SIG-M5 treated with dmso at 0.1 percent for 504 hours (cell line): ENCODE measurements around the gene HEXIM1.

Experiments
- DNase-seq: peaks from one replicate; lab custom pipeline; 2025; ENCODE audit not compliant: unreplicated experiment; lab: John Stamatoyannopoulos, UW

The HEXIM1 gene

DNA sequence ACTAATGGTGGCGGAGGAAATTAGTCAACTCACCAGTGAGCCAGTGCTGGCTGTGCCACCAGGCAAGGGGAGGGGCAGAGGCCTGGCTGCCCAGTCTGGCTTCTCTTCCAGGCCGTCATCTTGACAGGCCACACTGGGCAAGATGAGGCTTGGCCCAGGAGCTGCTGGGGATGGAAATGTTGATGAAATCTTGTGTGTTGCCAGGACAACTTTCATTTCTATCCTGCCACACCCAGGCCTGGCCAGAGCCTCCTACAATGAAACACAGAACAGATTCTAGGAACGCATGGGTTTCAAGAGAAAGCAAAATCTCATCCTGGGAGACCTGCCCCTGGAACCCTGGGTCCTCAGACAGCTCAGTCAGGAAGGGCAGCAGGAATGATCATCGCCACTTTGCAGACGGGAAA lies 22.7 kb downstream of the HEXIM1 start:
- DNase-seq = peak; percentile 62

DNA sequence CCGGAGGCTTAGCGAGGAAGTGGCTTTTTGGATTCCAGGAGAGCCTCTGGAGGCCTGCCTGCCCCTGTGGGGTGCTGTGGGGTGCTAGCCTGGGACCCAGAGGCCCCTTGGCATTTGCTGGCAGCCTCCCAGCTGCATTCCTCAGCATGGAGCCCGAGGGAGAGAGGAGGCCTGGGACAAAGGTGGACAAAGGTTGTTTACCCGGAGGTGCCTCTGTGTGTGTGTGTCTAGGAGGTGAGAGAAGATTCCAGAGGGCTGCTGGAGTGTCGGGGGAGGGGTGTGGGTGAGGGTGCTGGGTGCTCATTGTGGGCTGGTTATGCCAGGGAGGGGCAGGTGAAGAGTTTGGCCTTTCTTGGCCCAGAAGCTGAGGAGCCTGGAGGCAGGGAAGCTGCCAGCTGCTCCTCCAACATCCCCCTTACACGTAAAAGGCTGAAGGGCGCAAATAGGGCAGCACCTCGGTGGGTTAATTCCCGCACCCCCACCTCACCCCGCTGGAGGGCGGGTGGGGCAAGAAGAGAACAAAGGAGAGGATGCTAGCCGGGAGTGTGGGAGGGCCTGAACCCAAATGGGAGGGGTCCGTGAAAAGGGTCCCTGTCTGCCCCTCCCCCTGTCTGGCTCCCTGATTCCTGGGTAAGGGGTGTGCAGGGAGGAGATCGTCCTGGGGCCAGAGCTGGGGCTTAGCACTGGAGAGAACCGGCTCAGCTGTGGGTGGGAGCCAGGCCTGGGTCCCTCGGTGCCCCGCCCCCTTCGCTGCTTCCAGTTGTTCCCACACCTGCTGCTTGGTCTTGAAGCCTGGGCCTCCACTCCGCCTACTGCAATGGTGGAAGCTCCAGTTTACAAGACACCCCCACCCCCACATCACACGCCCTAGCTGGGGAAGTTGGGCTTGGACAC lies 23.3 kb downstream of the HEXIM1 start:
- peak; percentile 37 for DNase-seq

DNA sequence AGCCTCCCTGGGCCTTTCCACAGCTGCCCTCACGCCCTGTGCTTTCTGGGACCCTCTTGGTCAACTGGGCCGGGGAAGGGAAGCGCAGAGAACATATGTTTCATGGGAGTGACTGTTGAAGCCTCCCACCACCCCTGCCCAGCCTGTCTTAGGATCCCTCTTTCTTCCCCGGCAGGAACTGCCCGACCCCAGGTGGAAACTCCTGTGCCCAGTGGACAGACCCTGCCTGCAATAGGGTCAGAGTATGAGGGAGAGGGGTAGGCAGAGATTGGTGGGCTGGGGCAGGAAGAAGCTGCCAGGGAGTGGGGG lies 23.9 kb downstream of the HEXIM1 start:
- DNase-seq = no peak

DNA sequence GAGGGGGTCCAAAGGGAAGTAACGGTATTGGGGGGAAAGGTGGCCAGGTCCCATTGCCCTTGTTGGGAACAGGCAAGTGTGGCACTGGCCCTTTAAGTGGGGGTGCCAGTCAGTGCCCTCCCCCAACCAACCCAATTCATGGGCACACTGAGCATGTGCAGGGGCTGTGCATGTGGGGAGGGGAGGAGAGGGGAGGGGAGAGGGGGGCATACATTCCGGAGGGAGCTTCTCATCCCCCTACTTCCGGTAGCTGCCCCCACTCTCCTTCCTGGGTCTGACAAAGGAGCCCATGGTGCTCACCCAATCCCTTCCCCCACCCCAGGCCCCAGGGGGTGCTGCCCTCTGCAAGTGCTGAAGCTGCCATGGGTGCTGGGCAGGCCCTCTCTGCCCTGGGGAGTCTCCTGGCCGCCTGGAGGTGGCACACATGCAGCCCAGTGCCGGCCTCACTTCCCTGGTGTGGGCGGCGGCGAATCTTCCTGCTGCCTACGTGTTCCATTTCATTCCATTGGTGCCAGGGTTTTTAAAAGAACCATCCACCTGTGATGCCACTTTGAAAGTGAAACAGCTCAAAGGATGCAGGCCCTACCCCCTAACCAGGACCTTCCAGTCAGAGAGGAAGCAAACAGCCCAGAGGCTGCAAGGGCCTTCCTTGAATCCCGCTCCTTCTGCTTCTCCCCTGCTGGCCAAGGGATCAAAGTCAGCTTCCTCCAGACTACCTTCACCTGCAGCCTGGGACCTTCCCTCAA lies 24.4 kb downstream of the HEXIM1 start:
- no peak for DNase-seq

DNA sequence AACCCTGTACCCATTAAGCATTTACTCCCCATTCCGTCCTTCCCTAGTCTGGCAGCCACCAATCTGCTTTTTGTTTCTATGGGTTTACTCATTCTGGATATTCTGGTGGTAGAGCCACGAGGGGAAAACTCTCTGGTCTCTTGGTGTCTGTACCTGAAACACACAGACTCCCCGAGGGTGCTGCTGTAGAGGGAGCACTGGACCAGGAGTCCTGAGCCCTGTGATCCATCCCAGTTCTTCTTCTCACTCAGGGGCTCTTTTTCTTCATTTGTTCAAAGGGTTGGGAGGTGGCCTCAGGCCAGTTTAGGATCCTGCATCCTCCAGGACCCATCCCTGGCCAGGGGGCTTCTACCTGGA lies 27.5 kb downstream of the HEXIM1 start:
- no peak for DNase-seq

DNA sequence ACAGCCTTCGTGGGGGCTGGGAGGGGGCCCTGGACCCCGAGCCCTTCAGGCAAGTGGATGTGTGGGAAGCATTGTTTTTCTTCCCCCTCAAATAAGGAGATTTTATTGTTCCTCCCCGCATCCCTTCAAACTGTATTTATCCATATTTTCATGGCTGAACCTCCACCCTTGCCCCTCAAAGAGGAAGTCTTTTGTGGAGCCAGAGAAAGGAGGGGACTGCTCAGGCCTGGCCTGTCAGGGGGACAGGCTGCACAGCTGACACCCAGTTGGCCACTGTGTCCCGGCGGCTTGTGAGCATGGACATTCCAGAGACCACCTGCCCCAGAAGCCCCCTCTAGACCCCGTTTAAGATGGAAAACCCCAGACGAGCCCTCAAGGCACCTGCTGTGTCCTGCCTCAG lies 29.3 kb downstream of the HEXIM1 start:
- DNase-seq = no peak

DNA sequence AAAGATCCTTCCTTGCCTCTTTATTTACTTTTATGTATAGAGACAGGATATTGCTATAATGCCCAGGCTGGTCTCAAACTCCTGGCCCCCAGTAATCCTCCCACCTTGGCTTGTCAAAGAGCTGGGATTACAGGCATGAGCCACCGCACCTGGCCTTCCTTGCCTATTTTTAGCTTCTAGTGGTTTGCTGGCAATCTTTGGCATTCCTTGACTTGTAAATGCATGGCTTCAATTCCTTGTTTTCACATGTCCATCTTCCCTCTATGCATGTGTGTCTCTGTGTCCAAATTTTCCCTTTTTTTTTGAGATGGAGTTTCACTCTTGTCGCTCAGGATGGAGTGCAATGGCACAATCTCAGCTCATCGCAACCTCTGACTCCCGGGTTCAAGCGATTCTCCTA lies 35.9 kb downstream of the HEXIM1 start:
- no peak for DNase-seq

DNA sequence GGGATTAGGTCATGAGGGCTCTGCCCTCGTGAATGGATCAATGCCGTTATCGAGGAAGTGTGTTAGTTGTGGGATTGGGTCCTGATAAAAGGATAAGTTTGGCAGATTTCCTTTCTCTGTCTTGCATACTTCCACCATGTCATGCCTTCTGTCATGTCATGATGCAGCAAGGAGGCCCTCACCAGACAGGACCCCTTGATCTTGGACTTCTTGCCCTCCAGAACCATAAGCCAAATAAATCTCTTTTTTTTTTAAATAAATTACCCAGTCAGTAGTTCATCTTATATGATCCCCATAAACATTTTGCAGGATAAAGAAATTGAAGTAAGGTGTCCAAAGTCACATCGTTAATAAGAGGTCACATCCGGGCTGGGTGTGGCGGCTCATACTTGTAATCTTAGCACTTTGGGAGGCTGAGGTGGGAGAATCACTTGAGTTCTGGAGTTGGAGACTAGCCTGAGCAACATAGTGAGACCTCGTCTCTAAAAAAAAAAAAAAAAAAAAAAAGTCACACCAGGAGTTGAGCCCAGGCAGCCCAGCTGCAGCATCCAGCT lies 38.6 kb downstream of the HEXIM1 start:
- no peak for DNase-seq

DNA sequence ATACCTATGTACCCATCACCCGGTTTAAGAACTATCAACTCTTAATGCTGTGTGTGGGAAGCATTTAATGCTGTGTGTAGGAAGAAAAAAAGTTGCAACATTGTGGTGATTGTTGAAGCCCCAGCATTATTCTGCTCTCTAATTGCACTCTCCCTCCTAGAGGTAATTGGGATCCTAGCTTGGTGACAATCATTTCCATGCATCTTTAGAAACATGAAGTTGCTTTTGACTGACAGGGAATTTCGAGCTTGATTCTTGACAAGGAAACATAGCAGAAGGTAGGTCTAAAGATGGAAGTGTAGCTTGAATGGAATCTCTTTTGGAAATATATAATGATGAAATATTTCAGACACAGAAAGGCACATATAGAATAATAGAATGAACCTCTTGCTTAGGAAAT lies 40.7 kb downstream of the HEXIM1 start:
- no peak for DNase-seq

DNA sequence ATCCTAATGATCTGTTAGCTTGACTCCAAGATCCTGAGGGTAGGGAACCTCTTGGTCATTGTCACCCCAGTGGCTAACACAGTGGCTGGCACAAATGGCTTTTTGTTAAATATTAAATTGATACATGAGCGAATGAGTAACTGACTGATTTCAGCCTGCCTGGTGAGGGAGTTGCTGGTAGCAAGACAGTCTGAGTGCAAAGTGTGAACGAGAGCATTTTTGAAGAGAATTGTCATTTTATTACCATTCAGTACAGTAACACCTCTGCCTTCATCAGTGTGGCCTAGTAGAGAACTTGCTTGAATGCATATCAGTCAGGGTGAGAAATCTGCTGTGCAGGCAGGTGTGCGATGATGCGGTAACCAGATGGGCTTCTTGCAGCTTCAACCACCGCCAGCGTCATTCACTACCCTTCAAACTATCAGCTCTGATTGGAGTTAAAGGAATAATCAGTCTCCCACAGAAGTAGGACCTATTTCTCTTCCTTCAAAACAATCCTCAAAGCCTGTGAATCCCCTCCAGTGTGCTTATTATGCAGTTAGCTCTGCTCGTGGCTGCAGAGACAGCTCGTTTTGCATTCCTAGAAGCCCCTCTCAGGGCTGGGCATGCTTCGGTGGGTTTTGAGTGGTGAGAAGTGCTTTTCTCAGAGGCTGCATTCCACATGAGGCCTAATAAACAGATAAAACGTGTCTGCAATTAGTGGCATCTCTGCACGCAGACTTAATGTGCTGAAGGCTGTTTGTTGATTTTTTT lies 42.4 kb downstream of the HEXIM1 start:
- DNase-seq = no peak

DNA sequence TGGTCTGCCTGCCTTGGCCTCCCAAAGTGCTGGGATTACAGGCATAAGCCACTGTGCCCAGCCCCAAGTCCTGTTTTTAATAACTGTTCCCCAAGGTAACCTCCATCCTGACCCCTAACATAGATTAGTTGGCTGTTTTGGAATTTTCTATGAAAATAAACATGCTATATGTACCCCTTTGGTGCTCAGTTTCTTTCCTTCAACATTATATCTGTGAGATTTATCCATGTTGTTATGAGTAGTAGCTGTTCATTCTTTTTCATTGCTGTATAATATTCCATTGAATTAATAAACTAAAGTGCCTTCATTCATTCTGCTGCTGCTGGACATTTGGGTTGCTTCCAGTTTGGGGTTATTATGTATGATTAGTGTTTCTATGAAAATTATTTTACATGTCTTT lies 47.1 kb downstream of the HEXIM1 start:
- DNase-seq = no peak

DNA sequence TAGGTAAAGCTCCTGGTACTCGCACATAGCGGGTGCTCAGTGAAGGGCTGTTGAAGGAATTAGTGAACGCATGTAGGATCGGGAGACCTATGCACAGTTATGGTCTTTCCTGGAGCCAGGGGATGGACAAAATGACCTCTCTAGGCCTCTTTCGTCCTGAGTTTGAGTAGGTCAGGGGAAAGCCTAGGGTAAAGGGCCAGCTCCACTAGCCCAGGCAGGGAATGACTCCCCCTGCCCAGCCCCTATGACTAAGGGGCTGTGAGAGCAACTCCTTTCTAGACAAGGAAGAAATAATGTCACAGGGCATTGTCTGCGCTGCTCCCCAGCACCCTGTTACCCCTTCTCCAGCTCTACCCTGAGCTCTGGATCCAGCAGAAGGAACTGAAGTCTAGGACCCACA lies 48.8 kb downstream of the HEXIM1 start:
- no peak for DNase-seq

DNA sequence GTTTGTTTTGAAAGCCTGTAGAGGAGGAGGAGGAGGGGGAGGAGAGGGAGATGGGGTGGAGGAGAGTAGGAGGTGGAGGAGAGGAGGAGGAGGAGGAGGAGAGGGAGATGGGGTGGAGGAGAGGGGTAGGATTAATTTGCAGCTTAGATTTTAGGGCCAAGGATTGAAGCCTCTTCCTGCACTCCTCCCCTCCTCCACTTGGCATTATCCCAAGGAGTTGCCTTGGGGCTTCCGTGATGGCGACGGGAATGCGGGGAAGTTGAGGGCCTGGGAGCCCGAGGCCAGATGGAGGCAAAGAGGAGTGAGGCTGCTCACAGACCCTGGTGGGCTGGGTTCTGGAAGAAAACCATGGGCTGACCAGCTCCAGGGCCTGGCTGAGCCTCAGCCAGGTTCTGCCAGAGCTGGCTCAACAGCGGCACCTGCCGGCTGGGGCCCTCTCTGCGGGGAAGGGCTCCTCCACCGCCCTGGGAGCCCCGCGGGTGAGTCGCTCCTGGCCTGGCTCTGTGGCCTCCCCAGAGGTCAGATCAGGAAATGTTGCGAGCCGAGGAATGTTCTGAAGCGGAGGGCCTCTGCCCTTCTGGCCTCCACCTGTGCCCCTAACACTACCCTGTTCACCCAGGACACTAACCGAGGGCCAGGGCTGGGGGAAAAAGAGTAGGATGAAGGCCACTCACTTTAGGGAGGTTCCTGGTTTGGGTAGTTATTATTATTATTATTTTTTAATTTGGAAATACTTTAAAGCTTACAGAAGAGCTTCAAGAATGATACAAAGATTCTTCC lies 49.5 kb downstream of the HEXIM1 start:
- DNase-seq = peak; percentile 73

DNA sequence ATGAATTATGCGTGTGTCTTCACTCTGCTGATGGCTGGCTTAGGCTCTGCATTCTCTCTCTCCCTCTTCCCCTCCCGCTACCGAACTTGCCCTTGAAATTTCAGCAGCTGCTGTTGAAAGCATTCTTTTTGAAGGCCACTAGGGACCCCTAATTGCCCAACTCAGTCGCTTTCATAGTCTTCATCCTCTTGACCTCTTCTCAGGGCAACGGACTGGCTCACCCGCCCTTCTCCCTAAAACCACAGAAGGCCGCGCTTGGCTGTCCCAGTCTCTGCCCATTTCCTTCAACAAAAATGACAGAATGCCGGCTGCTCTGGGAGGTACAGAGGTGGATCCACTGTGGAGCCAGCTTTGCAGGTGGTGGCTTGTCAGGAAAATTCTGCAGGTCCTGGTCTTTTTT lies 52.4 kb downstream of the HEXIM1 start:
- DNase-seq = peak; percentile 76

DNA sequence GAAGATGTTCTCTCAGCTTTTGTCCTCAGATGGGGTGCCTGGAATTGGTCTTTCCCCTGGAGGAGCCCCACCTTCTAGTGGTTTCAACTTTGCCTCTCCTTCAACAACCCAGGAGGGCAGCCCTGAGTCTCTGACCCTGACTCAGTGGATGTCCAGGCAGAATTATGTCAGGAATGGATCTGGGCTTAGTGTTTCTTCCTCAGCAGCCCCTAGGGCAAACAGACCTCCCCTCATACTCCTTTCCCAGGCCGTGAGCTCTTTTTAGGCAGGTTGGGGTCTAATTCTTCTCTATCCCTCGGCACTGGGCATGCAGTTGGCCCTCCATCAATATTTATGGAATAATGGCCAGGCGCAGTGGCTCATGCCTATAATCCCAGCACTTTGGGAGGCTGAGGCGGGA lies 53.2 kb downstream of the HEXIM1 start:
- no peak for DNase-seq
